ENCODE data around the gene NPM1.

The NPM1 gene

GRCh38 chr5:171428809-171429542 is 41.3 kb downstream of the NPM1 start:
- no peaks in the 10 kb centered on the region for H3K36me3 ChIP-seq (ENCODE audit: control insufficient read depth in 2 of 2, insufficient read depth in 1 of 2, low read length in 2 of 2)
- H3K4me1 ChIP-seq (ENCODE audit: control insufficient read depth, insufficient read depth, low read length) = no peaks in the 10 kb centered on the region
- H3K9me3 ChIP-seq (ENCODE audit: control insufficient read depth, insufficient read depth, low read depth, low read length) = no peaks in the 10 kb centered on the region
- POLR2A ChIA-PET = no interaction called here
- TF ChIP-seq HOXC10 (CRISPR knock-in tag; IDR thresholded peaks at IDR 0.05) (no peak), ZNF610 (tag by site-specific recombination; IDR thresholded peaks at IDR 0.05; ENCODE audit: borderline replicate concordance) (no peak), ZBTB20 (tag by site-specific recombination; IDR thresholded peaks at IDR 0.05) (no peak), ZNF660 (tag by site-specific recombination; IDR thresholded peaks at IDR 0.05) (no peak), ZNF23 (tag by site-specific recombination; IDR thresholded peaks at IDR 0.05; ENCODE audit: borderline replicate concordance) (no peak), ZNF561 (tag by site-specific recombination; IDR thresholded peaks at IDR 0.05; ENCODE audit: borderline replicate concordance) (no peak), ZNF791 (tag by site-specific recombination; IDR thresholded peaks at IDR 0.05) (no peak), ZNF768 (tag by site-specific recombination; IDR thresholded peaks at IDR 0.05) (no peak), KLF1 (tag by site-specific recombination; IDR thresholded peaks at IDR 0.05) (no peak), BCL11A (tag by site-specific recombination; IDR thresholded peaks at IDR 0.05; ENCODE audit: low read depth) (no peak), ZNF146 (tag by site-specific recombination; IDR thresholded peaks at IDR 0.05) (no peak), PRDM2 (tag by site-specific recombination; IDR thresholded peaks at IDR 0.05; ENCODE audit: borderline replicate concordance) (no peak), ZNF362 (tag by site-specific recombination; IDR thresholded peaks at IDR 0.05) (no peak), ZNF488 (tag by site-specific recombination; IDR thresholded peaks at IDR 0.05) (no peak), ZNF747 (tag by site-specific recombination; IDR thresholded peaks at IDR 0.05) (no peak), ZNF202 (tag by site-specific recombination; IDR thresholded peaks at IDR 0.05; ENCODE audit: borderline replicate concordance) (no peak), ZNF623 (tag by site-specific recombination; IDR thresholded peaks at IDR 0.05) (no peak), CTCF (tag by site-specific recombination; IDR thresholded peaks at IDR 0.05) (no peak)
- H3K4me3 ChIP-seq (ENCODE audit: low read depth, low read length) = no peak overlapping the region
- H3K27ac ChIP-seq (ENCODE audit: extremely low read depth, low read depth, low read length) = no peak overlapping the region
- CTCF ChIA-PET = interaction anchor here (0.7 to 1.8 kb wide), 2 partner anchors 8 to 177 kb away, joined by 3 to 4 read pairs; no protein-coding TSS in a partner anchor
